Fibroblast of skin of right quadriceps (primary cell): ENCODE results near the gene INF2.

Source experiments
- DNase-seq: peaks from one replicate; pipeline ENCODE4 v3.0.0-alpha.2; 2013

Gene INF2

GRCh38 chr14:104706733-104707607, 17.6 kb downstream of the INF2 start:
- DNase-seq: no peak

DNA sequence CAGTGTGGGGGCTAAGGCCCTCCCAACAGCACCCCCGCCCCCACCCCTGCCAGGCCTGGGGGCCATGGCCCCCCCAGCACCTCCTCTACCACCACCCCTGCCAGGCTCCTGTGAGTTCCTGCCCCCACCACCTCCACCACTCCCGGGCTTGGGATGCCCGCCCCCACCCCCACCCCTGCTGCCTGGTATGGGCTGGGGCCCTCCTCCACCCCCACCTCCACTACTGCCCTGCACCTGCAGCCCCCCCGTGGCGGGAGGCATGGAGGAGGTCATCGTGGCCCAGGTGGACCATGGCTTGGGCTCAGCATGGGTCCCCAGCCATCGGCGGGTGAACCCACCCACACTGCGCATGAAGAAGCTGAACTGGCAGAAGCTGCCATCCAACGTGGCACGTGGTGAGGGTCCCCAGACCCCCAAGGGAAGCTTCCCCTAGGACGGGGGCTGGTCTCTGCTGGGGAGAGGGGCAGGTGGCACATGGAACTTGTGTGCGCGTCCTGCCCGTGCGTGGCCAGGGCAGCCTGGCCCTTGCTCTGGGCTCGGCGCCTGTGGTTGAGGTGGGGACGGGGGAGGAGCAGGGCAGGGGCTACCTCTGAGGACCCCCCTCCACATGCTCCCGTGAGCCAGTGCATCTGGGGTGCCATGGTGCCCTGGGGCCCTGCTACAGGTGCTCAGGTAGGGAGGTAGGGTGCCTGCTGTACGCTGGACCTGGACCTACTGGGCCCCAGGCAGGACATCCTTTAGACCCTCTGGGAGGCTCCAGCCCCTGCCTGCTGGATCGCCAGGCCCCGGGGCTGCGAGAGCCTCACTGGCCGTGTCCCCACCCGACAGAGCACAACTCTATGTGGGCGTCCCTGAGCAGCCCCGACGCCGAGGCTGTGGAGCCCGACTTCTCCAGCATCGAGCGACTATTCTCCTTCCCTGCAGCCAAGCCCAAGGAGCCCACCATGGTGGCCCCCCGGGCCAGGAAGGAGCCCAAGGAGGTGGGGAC, 18.5 kb downstream of the INF2 start:
- no peak for DNase-seq

- DNase-seq: peak; percentile 55
Measured at GRCh38 chr14:104708606-104709268, 19.3 kb downstream of the INF2 start.

DNA sequence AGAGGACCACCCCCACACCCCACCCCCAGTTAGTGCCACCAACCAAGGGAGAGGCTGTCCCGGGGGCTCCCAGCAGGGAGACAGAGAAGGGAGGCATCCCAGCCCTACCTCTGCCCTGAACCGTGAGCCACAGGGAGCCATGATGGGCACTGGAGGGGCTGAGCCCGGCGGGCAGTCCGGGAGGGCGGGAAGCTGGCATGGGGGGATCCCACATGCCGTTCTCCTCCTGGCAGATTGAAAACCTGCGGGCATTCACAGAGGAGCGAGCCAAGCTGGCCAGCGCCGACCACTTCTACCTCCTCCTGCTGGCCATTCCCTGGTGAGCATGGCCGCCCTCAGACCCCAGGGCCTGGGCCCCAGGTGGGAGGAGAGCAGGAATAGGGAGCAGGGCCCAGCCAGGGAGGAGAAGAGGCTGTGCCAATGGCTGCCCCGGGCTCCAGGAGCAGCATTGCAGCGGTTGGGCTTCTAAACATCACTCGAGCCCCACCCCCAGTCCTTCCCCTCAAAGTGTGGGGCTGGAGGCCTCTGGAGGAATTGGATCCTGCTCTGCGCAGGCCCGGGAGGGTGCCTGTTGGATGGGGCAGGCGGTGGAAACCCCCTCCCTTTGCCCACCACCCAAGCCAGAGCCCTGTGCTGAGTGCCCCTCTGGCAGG, 20.1 kb downstream of the INF2 start:
- no peak for DNase-seq

- DNase-seq: no peak
Measured at GRCh38 chr14:104710071-104710735, 20.8 kb downstream of the INF2 start.

- DNase-seq: no peak
Measured at GRCh38 chr14:104712881-104713734, 23.7 kb downstream of the INF2 start.

- no peak for DNase-seq
Measured at GRCh38 chr14:104714066-104714465, 24.6 kb downstream of the INF2 start.

- no peak for DNase-seq
Measured at GRCh38 chr14:104714681-104715080, 25.3 kb downstream of the INF2 start.

GRCh38 chr14:104715416-104715815, 26.0 kb downstream of the INF2 start:
- no peak for DNase-seq

GRCh38 chr14:104715871-104716270, 26.5 kb downstream of the INF2 start:
- DNase-seq: no peak

GRCh38 chr14:104717137-104717536, 27.7 kb downstream of the INF2 start:
- DNase-seq: no peak

DNA sequence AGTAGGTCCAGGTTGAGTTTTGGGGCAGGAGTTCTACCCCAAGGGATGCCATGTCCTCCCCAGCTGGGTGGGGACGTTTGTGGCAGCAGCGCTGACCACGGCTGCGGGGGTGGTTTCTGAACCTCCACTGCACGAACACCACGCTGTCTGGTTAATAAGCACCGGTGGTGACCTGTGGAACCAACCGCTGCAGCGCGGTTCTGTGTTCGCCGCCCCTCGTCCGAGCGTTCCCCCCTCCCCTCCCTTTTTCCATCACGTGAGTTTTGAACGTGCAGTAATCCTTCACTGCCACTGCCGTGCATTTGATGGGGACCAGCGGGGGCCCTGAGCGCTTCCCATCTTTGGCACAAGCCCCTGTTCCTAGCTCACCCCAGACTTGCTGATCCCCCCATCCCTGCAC, 28.2 kb downstream of the INF2 start:
- no peak for DNase-seq

DNA sequence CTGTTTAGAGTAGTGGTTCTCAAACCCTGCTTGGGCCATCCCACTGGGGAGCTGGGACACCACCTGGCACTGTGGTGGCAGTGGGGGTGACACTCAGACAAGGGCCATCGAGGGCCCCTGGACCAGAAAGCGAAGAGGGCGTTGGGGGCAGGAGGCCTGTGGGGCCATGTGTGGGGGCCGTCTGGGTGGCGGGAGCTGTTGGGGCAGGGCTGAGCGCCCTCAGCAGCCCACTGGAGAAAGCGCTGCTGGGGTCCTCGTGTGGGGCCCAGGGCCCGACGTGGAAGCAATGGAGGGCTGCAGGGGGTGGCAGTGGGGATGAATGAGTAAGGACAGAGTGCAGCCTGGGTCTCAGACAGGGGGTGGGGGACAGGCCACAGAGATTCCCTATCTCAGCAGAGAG, 28.7 kb downstream of the INF2 start:
- no peak for DNase-seq

DNA sequence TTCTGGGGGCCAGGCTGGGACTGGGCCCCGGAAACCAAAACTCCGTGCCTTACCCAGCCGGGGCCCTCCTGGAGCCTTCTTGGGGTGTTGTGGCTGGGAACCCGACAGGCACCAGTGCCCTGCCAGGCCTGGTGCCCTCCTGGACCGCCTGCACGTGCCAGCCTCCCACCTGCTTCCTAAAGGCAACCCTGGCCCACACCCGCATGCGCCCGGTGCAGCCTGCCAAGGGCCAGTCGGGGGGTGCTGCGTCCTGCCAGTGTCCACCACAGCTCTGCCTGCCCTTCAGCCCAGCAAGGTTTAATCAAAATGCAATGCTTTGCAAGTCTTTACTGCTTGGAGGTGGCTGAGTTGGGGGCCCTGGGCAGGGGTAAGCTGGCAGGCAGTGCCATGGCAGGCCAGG, 29.5 kb downstream of the INF2 start:
- DNase-seq: no peak

DNA sequence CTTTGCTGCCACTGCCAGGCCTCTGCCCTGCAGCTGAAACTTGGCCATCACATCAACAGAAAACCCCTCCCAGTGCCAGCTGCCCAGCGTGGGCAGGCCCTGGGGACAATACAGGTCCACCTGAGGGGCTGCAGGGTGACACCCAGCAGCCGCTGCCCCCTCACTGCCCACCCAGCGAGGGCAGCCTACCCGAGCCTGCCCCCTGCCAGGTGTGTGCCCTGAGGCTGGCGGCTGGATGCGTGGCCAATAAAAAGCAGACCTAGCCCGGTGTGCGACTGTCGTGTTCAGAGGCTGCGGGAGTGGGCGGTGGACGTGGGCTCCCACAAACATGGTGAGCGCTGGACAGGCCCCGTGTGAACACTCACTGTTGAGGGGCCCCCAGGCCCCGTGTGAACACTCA, 29.9 kb downstream of the INF2 start:
- DNase-seq: no peak

- DNase-seq: no peak
Measured at GRCh38 chr14:104721505-104722431, 32.4 kb downstream of the INF2 start.

DNA sequence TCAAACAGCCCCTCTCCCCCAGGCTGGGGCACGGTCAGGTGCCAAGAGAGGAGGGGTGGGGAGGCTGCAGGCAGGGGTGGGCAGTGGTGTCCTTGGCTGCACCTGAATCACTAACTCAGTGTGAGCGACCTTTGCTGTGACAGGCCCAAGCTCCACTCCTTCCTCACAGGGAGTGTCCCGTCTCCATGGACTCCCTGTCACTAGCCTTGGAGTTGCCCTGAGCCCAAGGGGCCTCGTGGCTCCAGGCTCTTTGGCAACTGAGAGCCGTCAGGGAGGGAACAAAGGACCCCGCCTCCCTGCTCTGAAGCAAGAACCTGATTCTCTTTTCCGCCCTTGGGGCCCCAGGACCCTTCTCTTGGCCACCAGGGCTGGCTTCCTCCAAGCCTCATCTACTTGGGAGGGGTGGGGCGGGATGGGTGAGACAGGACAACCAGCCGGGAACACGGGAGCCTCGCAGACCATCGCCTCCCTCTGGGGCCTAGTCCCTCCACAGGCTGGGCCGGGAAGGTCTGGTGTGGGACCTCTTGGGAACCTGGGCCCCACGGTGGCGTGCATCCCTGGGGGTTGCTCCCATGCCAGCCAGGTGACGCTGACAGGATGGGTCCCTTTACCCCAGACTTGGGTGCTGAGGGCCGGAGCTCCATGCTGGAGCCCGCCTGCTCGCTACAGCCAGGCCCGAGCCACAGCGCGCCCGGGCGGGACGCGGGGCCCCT, 33.7 kb downstream of the INF2 start:
- no peak for DNase-seq

DNA sequence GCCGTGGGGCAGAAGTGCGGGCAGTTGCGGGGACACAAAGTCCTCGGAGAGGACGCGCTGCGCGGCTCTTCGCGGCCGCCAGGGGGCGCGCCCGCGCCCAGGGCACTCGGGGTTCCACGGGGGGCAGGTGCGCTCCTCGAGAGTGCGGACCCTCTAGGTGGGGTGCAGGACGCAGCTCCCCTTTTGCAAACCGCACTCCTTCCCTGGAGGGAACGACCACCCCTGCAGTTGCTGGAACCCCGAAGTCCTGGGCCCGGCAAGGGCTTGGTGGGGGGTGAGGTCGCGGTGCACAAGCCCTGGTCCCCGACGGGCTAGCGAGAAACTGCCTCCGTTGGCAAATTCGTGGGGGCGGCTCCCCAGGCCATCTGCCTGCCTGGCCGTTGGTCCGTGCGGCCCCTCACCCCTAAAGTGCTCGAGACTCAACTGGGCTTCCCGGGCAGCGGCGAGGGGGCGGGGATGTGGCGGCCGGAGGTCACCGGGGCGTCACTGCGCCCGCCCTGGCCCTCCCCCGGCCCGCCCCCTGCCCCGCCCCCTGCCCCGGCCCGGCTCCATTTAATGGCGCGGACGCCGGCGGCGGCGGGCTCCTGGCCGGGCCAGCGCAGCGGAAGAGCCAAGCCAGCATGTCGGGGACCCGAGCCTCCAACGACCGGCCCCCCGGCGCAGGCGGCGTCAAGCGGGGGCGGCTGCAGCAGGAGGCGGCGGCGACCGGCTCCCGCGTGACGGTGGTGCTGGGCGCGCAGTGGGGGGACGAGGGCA, 34.4 kb downstream of the INF2 start, which contains the start of gene ADSS1:
Gene ADSS1 (plus strand): TSS at position 579 of the 756 bp plus-strand sequence. CDS start 42 bp downstream, at position 621.
- peak; percentile 21 for DNase-seq
